Renal cortical epithelial cell (primary cell): Measurements from ENCODE around the gene BZW1. TPM values are rescaled to one million over a fixed set of nuclear protein-coding genes. Genes with fewer than 3 reads are reported as not detected.
"Not testable (repeated sequence)": the region's sequence is repeated elsewhere in the genome, so short reads cannot be mapped to it uniquely, and the experiment has no call there.

ENCODE experiments used
- DNase-seq: peaks from one replicate; pipeline ENCODE4 v3.0.0-alpha.2; 2011; ENCODE audit warnings: low read depth
- total RNA-seq: library from RNA; depleted of rRNA; stranded (reverse); fragments of >200 nt; gene quantifications from 2 replicates; pipeline ENCODE4 v1.2.3, GENCODE V29; 2014

BZW1 gene
- total RNA-seq, 1 donor from 2014 or later, result 398 TPM

DNA sequence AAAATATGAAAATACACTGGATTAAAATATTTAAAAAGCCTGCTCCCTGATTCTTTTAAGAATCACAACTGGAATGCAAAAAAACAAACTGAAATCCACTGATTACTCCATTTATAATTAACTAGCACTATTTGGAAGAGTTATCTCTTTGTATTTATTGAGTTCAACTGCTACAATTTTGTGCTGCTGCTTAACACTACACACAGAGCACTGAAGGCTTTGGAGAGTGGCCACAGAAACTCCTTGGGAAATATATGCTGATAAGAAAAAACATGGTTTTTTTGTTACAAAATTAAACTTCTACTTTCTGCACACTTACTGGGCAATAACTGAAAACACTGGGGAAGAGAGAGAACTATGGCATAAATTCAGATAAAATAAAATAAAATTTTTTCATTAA, 19.8 kb upstream of the BZW1 start:
- no peak for DNase-seq

DNA sequence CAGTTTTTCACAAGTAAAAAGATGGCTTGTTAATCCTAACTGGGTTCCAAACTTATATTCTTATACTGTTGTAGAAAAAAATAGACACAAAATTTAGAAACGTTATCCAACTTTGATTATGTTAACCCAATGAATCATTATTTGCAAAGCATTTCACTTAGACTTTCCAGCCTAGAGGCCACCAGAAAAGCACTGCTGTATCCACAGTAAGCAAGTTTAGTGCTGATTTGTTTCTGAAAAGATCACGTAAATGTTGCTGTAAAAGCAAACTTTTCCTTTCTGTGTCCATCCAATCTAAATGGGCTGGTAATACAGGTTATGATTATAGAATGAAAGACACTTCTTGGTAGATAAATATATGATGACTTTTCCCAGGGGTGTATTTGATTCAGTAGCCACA, 17.6 kb upstream of the BZW1 start:
- no peak for DNase-seq

DNA sequence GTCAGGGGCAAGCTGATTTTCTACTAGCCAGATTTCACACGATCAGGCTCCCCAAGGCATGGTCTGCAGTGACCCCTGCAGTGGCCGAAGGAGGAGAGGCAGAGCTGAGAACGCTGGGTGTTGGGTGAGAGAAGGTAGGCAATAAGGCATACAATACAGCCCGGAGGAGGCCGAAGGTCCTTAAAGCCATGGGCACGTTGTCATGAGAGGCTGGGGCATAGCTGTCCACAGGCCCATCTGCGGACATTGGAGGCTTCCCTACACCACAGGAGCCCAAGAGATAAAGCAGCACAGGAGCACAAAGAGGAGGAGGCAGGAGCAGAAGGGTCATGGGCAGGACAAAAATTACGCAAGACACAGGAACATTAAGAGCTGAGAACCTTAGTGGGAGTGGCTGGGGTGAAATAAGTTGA, 16.7 kb upstream of the BZW1 start:
- DNase-seq, result peak; percentile 41

DNA sequence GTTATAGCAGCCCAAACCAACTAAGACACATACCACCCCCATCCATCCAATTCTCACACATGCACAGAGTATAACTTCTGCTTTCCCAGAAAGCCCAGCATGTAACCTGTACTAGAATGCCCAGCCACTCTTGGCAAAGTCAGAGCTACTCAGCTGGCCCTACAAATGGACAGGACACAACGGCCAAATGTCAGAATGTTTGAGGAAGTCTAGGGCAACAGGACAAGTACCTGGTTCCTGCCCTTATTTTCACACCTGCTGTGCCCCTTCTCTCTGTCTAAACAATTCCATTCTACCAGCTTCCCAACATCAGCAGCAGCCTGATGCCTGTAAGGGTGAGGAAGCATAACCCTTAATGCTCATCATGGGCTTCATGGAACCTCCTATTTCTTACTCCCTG, 15.1 kb upstream of the BZW1 start:
- DNase-seq, result no peak

DNA sequence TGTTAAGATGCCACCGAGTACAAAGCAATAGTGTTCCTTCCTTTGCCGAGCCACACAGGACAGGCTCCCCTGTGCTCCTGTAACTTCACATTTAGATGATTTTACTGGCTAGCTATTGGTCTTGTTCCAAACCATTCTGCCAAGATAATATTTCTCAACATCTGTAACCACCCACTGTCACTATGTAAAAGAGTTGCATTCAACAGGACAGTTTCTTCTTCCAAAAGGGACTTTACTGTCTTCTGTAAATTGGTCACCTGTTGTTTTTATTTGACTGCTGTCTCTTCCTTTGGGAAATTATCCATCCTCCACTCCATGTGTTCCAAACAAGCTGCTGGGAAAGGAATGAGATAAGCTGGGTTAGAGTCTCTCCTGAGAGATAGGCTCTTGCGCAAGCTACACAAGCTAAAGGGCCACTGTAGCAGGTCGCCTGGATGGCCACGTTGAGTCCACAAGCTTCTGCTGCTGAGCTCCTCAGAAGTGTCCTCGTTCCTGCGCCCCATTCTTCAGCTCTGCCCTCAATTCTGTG, 14.4 kb upstream of the BZW1 start:
- no peak for DNase-seq

DNA sequence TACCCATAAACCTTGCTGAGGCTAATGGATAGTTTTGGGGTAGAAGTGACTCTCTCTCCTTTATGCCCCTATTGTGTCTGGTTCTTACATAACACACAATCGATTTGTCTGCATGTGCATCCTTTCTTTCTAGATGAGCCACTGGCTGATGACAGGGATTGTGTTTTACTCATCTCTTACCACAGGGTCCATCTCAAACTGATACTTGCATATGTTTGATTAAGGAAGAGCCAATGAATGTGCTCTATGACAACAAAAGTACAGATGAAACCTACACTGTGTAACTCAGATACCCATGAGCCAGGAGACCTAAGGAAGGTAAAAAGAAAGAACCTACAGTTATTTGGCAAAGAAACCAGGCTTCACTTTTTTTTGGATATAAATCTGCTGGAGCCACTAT, 13.2 kb upstream of the BZW1 start:
- no peak for DNase-seq

DNA sequence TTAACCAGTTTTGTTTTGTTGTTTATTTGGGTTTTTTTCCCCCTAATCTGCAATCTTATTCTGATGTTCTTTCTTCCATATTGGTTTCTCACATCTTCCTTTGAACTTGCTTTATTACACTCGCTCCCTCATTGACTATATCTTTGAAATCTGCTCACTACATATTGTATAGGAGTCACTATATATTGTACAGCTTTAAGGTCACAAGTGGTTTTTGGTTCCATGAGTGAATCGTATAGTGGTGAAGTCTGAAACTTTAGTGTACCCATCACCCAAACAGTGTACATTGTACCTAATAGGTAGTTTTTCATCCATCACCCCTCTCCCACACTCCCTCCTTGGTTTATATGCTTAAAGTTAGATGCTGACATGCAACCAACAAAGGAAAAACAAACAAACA, 11.3 kb upstream of the BZW1 start:
- no peak for DNase-seq

DNA sequence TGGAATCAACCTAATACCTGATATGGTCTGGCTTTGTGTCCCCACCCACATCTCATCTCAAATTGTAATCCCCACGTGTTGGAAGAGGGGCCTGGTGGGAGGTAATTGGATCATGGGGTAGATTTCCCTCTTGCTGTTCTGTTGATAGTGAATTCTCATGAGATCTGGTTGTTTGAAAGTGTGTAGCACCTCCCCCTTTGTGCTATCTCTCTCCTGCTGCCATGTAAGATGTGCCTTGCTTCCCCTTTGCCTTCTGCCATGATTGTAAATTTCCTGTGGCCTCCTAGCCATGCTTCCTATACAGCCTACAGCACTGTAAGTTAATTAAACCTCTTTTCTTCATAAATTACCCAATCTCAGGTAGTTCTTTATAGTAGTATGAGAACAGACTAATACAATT, 10.3 kb upstream of the BZW1 start:
- DNase-seq, result not testable (repeated sequence)

DNA sequence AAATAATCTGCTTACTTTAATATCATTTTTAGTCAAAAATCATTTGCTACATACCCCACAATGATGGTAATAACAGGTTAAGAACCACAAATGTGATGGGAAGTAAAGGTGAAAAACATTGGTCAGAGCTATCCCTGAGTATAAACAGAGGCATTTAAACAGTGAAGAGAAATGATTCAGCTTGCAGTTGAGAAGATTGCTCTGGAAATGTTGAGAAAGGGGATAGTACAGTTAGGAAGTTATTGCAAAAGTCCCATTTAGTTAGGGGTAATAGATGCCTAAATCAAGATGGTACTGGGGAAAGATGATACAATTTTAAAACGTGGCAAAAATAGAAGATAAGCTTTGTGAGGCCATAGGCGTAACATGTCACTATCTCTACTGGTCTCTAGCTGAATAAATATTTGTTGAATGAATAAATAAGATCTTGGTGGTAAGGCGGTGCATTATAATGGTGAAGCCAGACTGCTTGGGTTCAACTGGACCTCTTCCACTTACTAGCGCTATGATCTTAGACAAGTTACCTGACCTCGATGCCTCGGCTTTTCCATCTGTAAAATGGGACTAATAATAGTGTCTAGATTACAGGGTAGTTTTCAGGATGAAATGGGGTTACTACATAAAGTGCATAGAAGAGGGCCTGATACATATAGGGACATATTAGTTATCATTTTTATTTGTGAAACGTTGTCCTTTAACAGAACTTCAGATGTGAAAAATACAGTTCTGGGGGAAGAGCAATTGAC, 2.0 kb upstream of the BZW1 start:
- no peak for DNase-seq

DNA sequence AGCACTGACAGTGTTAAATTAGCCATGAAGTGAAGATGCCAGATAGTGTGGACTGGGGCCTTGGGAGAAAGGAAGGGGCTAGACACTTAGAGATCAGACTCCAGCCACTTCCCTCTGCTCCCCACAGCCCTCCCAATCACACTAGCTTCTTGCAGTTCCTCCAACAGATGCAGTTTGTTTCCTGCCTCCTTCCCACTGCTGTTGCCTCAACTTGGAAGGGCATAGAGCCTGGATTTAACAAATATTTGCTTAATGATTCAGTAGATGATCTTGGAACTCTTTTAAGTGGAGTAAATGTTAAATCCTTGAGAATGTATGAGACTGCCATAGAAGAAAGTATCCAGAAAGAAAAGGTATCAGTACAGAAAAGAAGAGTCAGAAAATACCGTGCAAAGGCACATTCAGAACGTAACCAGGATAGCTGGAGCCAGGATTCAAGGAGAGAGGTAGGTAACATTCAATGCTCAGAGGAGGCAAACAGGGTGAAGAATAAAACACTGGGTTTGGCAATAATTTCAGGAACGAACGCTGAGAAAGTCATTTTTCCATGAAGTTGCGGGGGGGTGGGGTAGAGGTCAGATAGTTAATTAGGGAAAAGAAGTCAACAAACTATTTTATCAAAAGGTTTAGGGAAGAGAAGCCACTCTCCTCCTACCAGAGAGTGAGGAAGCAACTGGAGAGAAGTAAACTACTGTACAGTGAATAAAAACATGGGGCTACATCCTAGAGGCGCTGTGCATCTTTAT, 1.3 kb upstream of the BZW1 start:
- peak; percentile 76 for DNase-seq

DNA sequence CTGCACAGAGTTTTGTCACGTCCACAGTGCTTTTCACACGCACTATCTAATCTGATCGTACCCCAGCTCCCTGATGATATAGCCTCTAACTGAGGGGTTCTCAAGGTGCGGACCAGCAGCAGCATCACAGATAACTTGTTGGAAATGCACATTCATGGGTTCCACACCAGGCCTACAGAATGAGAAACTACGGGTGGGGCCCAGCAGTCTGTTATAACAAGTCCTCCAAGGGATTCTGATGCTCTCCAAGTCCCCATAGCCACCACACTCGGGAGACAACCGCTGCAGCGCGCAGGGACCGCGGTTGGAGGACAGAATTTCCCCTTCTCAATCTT, 745 bp upstream of the BZW1 start:
- no peak for DNase-seq

DNA sequence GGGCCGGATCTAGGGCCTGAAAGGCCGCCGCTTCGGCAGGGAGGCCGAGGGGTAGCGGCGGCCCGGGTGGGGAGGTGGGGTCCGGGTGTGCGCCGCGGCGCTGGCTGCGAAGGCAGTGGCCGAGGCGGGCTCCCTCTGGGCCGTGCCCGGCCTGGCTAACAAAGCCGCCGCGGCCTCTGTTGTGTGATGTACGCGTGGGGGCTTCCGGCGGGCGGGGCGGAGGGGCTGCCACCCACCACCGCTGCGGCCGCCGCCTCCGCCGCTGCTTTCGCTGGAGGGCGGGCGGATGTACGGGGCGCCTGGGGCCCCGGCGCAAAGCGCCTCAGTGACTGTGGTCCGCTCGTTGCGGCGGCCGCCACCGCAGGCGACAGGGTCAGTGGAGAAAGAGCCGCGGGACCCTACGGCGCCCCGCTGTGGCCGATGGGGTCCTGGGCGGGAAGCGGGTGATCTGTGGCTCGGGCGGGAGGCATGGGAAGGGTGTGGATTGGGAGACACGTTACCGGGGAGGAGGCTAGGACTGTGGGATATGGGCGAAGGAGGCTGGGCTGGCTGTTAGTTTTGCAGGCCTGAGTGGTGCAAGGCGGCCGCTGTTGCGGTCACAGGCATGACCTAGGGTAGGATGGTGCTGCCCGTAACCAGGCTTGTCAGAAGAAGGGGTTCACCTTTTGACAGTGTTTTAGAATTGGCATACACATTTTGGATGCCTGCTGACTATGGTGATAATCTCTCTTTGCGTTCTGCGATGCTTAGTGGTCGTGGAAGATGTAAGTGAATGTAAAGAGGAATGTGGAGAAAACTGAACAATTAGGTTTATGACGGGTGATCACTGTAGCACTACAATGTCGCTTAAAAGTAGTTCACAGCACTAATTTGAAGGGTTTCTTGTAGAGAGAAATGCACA, 662 bp downstream of the BZW1 start:
- peak; percentile 28 for DNase-seq

DNA sequence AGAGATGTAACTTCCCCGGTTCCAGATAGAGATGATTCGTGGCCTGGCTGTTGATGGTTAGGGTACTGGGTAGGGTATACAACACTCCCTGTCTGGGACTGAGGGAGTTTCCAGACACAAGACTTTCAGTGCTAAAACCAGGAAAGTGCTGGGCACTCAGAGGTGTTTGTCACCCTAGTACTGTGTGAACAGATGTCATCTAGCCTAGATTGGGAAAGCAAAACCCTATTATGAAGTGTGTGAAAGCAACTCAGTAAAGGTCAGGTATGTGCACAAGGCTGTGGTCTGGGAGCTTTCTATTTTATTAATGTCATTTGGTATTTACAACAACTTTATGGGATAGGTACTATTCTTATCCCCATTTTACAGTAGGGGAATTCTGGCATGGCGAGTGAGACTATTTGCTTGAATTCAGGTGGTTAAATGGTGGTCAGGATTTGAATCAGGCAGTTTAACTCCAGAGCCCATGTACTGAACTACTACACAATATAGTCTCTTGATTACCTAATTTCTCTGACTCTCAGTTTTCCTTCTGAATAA, 2.6 kb downstream of the BZW1 start:
- no peak for DNase-seq

DNA sequence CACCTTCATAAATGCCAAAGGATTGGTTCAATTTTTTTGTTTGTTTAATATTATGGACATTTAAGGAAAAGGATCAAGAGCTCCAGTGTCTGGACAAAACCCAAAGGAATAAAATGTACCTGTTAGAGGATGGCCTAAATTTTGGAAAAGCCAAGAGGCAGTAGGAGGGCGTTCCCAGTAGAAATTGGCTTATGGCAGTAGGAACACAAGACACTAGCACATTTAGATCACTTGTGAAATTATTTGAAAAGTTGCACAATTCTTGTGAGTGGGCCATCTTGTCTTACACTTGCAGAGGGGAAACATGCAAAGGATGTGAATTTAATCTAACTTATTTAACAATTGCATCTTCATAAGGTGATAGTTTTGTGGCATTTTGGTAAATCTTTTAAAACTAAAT, 3.2 kb downstream of the BZW1 start:
- no peak for DNase-seq

DNA sequence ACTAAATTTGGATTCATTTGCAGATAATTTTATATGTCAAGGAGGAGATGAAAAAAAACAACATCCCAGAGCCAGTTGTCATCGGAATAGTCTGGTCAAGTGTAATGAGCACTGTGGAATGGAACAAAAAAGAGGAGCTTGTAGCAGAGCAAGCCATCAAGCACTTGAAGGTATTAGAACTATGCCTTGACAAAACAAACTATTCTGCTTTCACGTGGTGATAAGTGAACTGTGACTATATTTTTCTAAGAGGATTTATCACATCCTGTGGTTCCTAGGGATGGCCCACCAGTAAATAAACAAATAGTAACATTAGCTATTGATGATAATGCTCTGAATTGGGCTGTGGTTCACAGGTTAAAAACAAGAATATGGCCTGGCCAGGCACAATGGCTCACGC, 7.0 kb downstream of the BZW1 start:
- DNase-seq, result not testable (repeated sequence)

DNA sequence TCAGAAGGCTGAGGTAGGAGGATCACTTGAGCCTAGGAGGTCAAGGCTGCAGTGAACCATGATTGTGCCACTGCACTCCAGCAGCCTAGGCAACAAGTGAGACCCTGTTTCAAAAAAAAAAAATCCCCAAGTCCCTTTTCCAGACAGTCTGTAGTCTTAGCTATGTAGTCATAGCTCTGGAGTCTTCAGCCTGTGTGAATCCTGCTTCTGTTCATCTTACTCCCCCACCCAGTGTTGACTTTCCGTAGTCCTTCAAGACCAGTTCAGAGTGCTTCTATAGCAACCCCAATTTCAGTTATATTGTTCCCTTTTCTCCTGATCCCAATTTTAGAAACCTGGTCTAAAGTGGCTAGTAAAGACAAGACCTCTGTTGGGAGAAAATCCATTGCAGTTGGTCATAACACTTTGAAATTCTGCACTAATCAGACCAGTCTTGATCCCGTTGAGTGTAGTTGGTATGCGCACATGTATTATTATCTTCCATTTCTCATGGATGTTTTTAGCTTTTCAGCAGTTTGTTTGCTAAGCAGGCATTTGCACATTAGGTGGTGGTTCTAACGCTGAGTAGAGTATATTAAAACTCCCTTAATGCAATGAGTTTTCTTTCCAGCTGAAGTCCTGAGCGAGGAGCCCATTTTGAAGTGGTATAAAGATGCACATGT, 9.0 kb downstream of the BZW1 start:
- no peak for DNase-seq

DNA sequence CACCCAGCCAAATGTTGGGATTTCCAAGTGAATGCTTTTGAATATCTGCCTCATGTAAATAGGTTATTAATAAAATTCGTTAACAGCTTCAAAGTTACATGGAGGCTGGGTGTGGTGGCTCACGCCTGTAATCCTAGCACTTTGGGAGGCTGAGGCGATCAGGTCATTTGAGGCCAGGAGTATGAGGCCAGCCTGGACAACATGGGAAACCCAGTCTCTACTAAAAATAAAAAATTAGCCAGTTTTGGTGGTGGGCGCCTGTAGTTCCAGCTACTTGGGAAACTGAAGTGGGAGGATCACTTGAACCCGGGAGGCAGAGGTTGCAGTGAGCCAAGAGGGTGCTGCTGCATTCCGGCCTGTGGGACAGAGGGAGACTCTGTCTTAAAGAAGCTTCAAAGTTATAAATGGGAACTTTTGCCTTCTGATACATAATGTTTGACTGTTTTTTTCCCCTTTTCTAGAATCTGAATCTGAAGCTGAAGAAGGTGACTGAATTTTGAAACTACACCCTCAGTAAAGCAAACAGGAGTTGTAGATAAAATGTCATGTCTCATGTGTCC, 10.1 kb downstream of the BZW1 start:
- DNase-seq, result no peak

DNA sequence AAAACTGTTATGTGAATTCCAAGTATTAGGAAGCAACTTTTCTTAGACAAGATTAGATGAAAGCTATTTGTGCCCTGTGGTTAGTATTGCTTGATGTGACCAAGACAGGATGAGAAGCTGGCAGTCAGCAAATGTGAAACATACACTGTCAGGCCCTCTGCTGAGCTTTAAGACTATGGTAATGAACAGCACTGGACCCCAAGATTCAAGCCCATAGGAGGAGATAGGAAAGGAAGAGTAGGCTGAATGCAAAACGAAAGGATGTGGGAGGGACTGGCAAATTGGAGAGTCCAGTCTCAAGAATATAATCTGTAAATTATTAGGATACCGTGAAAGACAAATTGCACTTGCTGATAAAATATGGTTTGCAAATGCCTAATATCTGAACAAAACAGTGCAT, 16.4 kb downstream of the BZW1 start:
- DNase-seq, result no peak

DNA sequence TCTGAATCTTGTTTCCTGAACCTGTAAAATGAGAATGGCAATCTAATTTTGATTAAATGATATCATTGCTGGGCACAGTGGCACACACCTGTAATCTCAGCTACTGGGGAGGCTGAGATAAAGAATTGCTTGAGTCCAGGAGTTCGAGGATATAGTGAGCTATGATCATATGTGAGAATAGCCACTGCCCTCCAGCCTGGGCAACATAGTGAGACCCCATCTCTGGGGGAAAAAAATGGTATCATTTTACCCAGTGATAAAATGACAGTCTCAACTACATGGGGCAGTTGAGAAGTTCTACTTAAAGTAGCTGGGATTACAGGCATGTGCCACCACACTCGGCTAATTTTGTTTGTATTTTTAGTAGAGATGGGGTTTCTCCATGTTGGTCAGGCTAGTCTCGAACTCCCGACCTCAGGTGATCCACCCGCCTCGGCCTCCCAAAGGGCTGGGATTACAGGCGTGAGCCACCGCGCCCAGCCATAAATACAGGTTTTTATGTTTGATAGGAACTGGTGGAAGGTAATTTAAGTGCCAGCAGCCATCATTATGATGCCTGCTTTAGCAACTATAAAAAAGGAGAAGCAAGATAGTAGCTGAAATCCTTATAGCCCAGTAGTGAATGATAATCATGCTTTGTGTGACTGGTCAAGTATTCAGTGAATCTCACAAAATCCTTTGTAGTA, 17.0 kb downstream of the BZW1 start:
- no peak for DNase-seq

DNA sequence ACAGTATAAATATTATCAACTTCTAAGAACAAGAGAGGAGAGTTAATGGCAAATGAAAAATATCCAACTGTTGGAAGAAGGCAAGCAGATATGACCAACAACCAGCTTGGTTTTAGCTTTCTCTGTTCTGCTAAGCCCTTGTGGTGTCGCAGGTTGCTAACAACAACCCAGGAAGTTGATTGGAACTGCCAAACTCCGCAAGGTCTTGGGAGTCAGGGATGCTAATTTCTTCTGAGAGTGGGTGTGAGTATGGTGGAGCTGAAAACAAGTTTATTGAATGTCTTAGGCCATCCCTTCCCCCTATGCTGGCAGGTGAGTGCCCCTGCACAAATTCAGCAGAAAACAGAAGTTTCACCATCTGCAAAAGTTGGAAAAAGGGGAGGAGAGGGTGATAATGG, 17.5 kb downstream of the BZW1 start:
- DNase-seq, result no peak

DNA sequence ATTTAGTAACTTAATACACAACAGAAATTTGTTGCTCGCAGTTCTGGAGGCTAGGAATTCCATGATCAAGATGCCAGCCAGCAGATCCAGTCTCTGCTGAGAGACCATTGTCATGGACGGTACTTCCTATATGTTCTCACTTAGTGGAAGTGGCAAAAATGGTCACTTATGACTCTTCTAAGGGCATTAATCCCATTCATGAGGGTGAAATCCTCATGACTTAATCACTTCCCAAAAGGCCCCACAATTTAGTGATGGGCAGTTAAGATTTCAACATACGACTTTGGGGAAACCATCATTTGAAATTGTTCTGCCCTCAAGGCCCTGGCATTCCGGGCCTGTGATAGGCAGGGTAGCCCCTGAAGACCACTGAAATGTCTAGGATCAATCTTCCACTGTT, 23.0 kb downstream of the BZW1 start:
- DNase-seq, result no peak
